Bronchial smooth muscle cell (primary cell): ENCODE measurements around the gene HNRNPH3. TPM values are rescaled to one million over a fixed set of nuclear protein-coding genes. Genes with fewer than 3 reads are reported as not detected.

Source experiments
- total RNA-seq: library from RNA; depleted of rRNA; stranded (reverse); fragments of >200 nt; gene quantifications from 2 replicates; pipeline ENCODE4 v1.2.1, GENCODE V29; 2014

The HNRNPH3 gene, protein sequence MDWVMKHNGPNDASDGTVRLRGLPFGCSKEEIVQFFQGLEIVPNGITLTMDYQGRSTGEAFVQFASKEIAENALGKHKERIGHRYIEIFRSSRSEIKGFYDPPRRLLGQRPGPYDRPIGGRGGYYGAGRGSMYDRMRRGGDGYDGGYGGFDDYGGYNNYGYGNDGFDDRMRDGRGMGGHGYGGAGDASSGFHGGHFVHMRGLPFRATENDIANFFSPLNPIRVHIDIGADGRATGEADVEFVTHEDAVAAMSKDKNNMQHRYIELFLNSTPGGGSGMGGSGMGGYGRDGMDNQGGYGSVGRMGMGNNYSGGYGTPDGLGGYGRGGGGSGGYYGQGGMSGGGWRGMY
- total RNA-seq = 20.0 and 30.3 TPM in 2 replicates

DNA sequence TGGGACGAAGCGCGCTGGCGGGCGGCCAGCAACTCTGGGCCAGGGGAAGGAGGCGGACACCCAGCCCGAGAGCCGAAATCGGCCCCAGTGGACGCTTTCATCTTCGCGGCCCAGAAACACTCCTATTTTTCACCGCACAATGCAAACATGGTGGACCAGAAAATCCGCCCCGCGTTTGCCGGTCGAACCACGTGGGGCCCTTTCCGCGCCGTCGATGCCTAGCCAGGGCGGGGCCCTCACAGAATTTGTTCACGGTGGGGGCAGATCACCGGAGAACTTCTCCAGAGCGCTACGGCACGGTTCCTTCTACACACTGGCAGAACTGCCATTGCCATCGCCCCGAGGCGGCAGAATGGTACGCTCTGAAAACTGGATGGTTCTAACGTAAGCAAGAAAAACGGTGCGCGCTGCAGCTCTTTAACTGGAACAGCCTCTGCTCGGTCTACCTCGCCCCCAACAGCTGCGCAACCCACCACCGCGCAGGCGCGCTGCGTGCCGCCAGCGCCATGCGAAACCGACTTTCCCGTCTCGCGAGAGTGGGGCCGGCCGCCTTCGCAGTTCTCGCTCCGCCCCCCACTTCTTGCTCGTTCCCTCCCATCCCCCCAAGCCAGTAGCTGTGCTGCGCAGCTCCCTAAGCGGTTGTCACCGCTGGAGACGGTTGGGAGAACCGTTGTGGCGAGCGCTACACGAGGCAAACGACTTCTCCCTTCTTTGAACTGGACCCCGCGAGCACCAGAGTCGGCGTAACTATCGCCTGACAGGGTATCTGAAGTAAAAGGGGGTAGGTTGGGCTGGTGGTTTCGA, at the start of gene HNRNPH3:
HNRNPH3 (plus strand) TSS at position 610 of the 804 bp plus-strand sequence. CDS start 5,158 bp downstream, outside the sequence.

DNA sequence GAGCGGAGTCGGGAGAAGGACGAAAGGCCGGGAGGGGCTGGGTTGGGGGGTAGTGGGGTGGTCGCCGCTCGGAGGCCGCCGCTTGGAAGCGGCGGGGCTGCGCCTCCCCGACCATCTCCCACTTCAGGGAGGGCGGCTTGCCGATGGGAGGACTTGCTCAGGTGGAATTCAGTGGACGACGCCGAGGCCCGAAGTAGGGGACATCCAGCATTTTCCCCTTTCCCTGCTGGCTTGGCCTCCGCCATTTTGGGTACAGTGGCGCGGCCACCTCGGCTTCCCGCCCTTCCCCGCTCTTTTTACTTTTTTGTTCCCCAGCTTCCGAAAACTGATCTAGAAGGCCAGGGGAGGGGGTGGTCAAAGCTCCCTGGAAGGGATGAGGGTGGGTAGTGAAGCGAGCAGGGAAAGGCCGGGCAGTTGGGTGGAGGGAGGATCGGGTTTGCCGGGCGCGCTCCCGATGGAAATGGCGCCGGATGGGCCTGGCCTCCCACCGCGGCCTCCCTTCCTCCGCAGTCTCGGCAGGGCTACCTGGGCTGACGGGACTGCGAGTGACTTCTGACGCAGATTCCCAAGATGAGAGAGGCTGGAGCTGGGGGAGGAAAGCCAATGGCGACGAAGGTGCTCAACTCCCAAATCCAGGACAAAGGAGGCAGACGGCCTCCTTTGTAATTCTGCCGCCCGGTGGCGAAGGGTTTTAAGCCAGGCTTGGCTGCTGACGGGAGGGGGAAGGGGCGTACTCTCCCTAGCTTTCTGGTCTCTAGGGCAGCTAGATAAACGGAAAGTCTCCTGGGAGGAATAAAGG, 594 bp downstream of the HNRNPH3 start, which contains the start of gene PBLD:
PBLD (minus strand) TSS at position 670 of the 799 bp plus-strand sequence. CDS start 26,084 bp downstream, outside the sequence.

Other genes starting within 250 kb of the HNRNPH3 start
- gene MYPN, start 222.6 kb upstream of the HNRNPH3 start, total RNA-seq = under 0.01 and 0.16 TPM in 2 replicates
- not detected in 2 replicates for gene ATOH7, start 100.0 kb upstream of the HNRNPH3 start, total RNA-seq
- 6.4 and 8.7 TPM in 2 replicates for gene PBLD, start 864 bp downstream of the HNRNPH3 start, total RNA-seq
- 12.5 and 16.5 TPM in 2 replicates for gene RUFY2, start 75.2 kb downstream of the HNRNPH3 start, total RNA-seq
- 4.9 and 6.7 TPM in 2 replicates for gene DNA2, start 139.9 kb downstream of the HNRNPH3 start, total RNA-seq
- gene SLC25A16, start 195.5 kb downstream of the HNRNPH3 start, total RNA-seq = 22.2 and 66.4 TPM in 2 replicates
- 1.9 and 3.0 TPM in 2 replicates for gene TET1, start 228.3 kb downstream of the HNRNPH3 start, total RNA-seq